Erythroblast (primary cell): Measurements from ENCODE around the gene MLIP.

Experiments
- GATA1 ChIP-seq: IDR thresholded peaks from 2 replicates; pipeline ENCODE4 v1.6.1; 2011; ENCODE audit warnings: low read depth, mild to moderate bottlenecking, control low read depth, low read length, moderate library complexity
- POLR2A ChIP-seq: IDR thresholded peaks from 2 replicates; pipeline ENCODE4 v1.6.1; 2011; ENCODE audit warnings: mild to moderate bottlenecking, low read length

DNA sequence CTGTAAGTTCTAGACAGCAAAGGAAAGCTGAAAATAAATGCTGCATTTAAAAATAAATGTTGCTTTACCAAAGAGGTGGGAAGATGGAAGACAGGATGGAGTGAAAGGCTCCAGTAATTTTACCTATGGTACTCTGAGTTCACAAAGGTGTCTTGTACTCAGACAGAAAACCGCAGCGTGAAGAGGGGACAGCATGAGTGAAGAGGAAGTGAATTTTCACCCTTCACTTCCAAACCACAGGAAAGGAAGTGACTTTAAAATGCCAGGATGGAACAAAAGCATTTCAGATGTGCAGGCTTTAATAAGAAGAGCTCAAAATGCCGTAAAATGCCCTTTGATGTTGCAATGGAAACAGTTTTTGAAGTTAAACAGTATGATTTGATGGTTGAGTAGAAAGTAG is 105.8 kb downstream of the MLIP start:
- TF ChIP-seq POLR2A (no peak), GATA1 (no peak)
